ENCODE results near the gene FGD5. TPM values are rescaled to one million over a fixed set of nuclear protein-coding genes. Genes with fewer than 3 reads are reported as not detected.

FGD5 gene
- total and polyA plus RNA-seq, 2 donors (not counting 1 experiment from before 2014, with no cell fraction given) = not detected

DNA sequence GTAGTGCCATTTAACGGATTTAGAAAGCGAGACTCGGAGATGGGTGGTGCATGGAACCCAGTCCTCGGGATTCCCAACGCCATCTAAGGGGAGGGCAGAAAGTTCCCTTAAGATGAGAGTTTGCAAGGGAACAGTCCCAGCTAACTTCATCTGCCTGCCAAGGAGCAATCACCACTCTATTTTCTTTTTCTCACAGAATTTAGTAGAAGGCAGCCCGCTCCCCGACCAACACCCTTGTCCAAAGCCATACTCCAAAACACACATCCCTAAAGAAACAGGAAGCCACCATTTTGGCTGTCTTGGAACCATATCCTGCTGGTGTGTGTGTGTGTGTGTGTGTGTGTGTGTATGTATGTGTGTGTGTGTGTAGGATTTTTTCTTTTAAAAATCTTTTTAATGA lies 7.1 kb upstream of the FGD5 start:
- ATAC-seq (ENCODE audit: low read depth) (no peak), DNase-seq (no peak)
- Mint-ChIP-seq H3K4me3 (no peak overlapping the region), H3K27me3 (peaks cover 73% of the 10 kb centered on the region), H3K9me3 (ENCODE audit: insufficient read depth) (no peaks in the 10 kb centered on the region), H3K27ac (no peak overlapping the region), H3K4me1 (peaks cover 8% of the 10 kb centered on the region)
- no peak overlapping the region for H2AFZ ChIP-seq (ENCODE audit: insufficient read depth, low read depth, low read length, poor library complexity, severe bottlenecking)
- no peaks in the 10 kb centered on the region for H3K36me3 ChIP-seq (replicated peaks in 1 of 2; ENCODE audit: control extremely low read depth in 1 of 2, control insufficient read depth in 1 of 2, extremely low read depth in 1 of 2, insufficient read depth in 2 of 2, low read length in 1 of 2)
- TF ChIP-seq, protein P1, sequence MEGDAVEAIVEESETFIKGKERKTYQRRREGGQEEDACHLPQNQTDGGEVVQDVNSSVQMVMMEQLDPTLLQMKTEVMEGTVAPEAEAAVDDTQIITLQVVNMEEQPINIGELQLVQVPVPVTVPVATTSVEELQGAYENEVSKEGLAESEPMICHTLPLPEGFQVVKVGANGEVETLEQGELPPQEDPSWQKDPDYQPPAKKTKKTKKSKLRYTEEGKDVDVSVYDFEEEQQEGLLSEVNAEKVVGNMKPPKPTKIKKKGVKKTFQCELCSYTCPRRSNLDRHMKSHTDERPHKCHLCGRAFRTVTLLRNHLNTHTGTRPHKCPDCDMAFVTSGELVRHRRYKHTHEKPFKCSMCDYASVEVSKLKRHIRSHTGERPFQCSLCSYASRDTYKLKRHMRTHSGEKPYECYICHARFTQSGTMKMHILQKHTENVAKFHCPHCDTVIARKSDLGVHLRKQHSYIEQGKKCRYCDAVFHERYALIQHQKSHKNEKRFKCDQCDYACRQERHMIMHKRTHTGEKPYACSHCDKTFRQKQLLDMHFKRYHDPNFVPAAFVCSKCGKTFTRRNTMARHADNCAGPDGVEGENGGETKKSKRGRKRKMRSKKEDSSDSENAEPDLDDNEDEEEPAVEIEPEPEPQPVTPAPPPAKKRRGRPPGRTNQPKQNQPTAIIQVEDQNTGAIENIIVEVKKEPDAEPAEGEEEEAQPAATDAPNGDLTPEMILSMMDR (IDR thresholded peaks at IDR 0.05) = no peak
- no peak for TF ChIP-seq EZH2 (IDR thresholded peaks at IDR 0.05; ENCODE audit: borderline replicate concordance, insufficient read depth, low read depth, low read length, poor library complexity, severe bottlenecking)
- H3K9ac ChIP-seq (ENCODE audit: low read length) = no peak overlapping the region
- POLR2A ChIA-PET = no interaction called here
- H3K4me2 ChIP-seq (replicated peaks; ENCODE audit: low read depth, low read length, poor library complexity, severe bottlenecking) = no peak overlapping the region
- H3K27ac ChIP-seq (ENCODE audit: low read length in 2 of 2) = no peak overlapping the region
- H3K9me3 ChIP-seq (ENCODE audit: control extremely low read depth in 1 of 3, control insufficient read depth in 2 of 3, insufficient read depth in 1 of 3, low read length in 2 of 3) = peaks cover 0 to 3% (median 0%) of the 10 kb centered on the region in 3 donors
- peaks cover 0 to 38% (median 17%) of the 10 kb centered on the region in 4 experiments for H3K27me3 ChIP-seq (replicated peaks in 1 of 4; ENCODE audit: control extremely low read depth in 1 of 4, control insufficient read depth in 3 of 4, insufficient read depth in 4 of 4, low read length in 3 of 4)
- H3K79me2 ChIP-seq (ENCODE audit: control insufficient read depth, insufficient read depth, low read length) = no peaks in the 10 kb centered on the region
- no peak overlapping the region for H3K4me3 ChIP-seq (ENCODE audit: control extremely low read depth in 1 of 5, extremely low read depth in 1 of 5, insufficient read depth in 1 of 5, low read depth in 2 of 5, low read length in 4 of 5)
- WGBS (ENCODE audit: insufficient coverage) = 0% methylated on average over 3 of the region's 7 CpGs
- CTCF ChIA-PET = no interaction called here
- no peaks in the 10 kb centered on the region for H4K20me1 ChIP-seq (ENCODE audit: control insufficient read depth, insufficient read depth, low read length, poor library complexity, severe bottlenecking)
- intact Hi-C loops (cut with micrococcal nuclease) = no loop called here
- H3K4me1 ChIP-seq (ENCODE audit: control insufficient read depth in 2 of 2, insufficient read depth in 2 of 2, low read length in 2 of 2) = no peaks in the 10 kb centered on the region

DNA sequence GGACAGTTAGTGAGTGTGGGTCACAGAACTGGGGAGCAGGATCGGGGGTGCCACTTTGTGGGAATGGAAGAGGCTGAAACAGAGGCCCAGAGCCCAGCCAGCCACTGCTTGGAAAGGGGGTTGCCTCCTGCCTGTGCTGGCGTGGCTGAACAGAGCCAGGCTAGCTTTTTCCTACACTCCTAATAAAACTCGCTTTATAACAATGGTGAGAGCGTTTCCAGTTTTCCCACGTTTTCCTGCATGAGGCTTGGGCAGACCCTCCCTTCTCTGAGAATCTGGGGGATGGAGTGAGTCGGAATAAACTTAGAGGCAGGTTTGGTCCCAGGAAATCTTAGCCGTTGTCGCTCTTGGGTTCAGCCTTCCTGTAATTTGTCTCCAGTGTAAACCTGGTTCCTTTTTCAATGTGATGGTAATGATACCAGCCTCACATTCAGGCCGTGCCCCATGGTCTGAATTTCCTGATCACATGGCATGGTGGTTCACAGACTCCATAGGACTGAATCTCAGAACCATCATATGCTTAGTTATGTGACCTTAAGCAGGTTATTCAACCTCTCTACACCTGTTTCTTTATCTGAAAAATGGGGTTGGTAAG lies 6.5 kb upstream of the FGD5 start:
- H3K9me3 ChIP-seq (ENCODE audit: control extremely low read depth in 1 of 3, control insufficient read depth in 2 of 3, insufficient read depth in 1 of 3, low read length in 2 of 3) = peaks cover 0 to 3% (median 0%) of the 10 kb centered on the region in 3 donors
- no peak overlapping the region for H2AFZ ChIP-seq (ENCODE audit: insufficient read depth, low read depth, low read length, poor library complexity, severe bottlenecking)
- no peak overlapping the region for H3K9ac ChIP-seq (ENCODE audit: low read length)
- no peak overlapping the region for H3K27ac ChIP-seq (ENCODE audit: low read length in 2 of 2)
- no peaks in the 10 kb centered on the region for H3K9me3 Mint-ChIP-seq (ENCODE audit: insufficient read depth)
- no peak overlapping the region for H3K27ac Mint-ChIP-seq
- H4K20me1 ChIP-seq (ENCODE audit: control insufficient read depth, insufficient read depth, low read length, poor library complexity, severe bottlenecking) = no peaks in the 10 kb centered on the region
- peaks cover 6% of the 10 kb centered on the region for H3K4me1 Mint-ChIP-seq
- ATAC-seq (ENCODE audit: low read depth) (no peak), DNase-seq (no peak)
- TF ChIP-seq EZH2 (IDR thresholded peaks at IDR 0.05; ENCODE audit: borderline replicate concordance, insufficient read depth, low read depth, low read length, poor library complexity, severe bottlenecking) = no peak
- TF ChIP-seq, protein P1 (IDR thresholded peaks at IDR 0.05) = no peak
- H3K36me3 ChIP-seq (replicated peaks in 1 of 2; ENCODE audit: control extremely low read depth in 1 of 2, control insufficient read depth in 1 of 2, extremely low read depth in 1 of 2, insufficient read depth in 2 of 2, low read length in 1 of 2) = no peaks in the 10 kb centered on the region
- POLR2A ChIA-PET = no interaction called here
- no peak overlapping the region for H3K4me2 ChIP-seq (replicated peaks; ENCODE audit: low read depth, low read length, poor library complexity, severe bottlenecking)
- intact Hi-C loops (cut with micrococcal nuclease) = no loop called here
- no peaks in the 10 kb centered on the region for H3K79me2 ChIP-seq (ENCODE audit: control insufficient read depth, insufficient read depth, low read length)
- H3K4me1 ChIP-seq (ENCODE audit: control insufficient read depth in 2 of 2, insufficient read depth in 2 of 2, low read length in 2 of 2) = no peaks in the 10 kb centered on the region
- CTCF ChIA-PET = no interaction called here
- 11% methylated on average over 6 of the region's 9 CpGs for WGBS (ENCODE audit: insufficient coverage)
- H3K4me3 Mint-ChIP-seq = no peak overlapping the region
- H3K27me3 Mint-ChIP-seq = peaks cover 68% of the 10 kb centered on the region
- H3K4me3 ChIP-seq (ENCODE audit: control extremely low read depth in 1 of 5, extremely low read depth in 1 of 5, insufficient read depth in 1 of 5, low read depth in 2 of 5, low read length in 4 of 5) = no peak overlapping the region
- peaks cover 0 to 32% (median 17%) of the 10 kb centered on the region in 4 experiments for H3K27me3 ChIP-seq (replicated peaks in 1 of 4; ENCODE audit: control extremely low read depth in 1 of 4, control insufficient read depth in 3 of 4, insufficient read depth in 4 of 4, low read length in 3 of 4)
